GM21515 (cell line): ENCODE measurements around the gene TOR1AIP1.
"Not testable (repeated sequence)": the region's sequence is repeated elsewhere in the genome, so short reads cannot be mapped to it uniquely, and the experiment has no call there.

Source experiments
- ATAC-seq: cut with Tn5 transposase; IDR thresholded peaks from one replicate; pipeline ENCODE4 v1.9.1; 2021; ENCODE audit not compliant: unreplicated experiment

The TOR1AIP1 gene

DNA sequence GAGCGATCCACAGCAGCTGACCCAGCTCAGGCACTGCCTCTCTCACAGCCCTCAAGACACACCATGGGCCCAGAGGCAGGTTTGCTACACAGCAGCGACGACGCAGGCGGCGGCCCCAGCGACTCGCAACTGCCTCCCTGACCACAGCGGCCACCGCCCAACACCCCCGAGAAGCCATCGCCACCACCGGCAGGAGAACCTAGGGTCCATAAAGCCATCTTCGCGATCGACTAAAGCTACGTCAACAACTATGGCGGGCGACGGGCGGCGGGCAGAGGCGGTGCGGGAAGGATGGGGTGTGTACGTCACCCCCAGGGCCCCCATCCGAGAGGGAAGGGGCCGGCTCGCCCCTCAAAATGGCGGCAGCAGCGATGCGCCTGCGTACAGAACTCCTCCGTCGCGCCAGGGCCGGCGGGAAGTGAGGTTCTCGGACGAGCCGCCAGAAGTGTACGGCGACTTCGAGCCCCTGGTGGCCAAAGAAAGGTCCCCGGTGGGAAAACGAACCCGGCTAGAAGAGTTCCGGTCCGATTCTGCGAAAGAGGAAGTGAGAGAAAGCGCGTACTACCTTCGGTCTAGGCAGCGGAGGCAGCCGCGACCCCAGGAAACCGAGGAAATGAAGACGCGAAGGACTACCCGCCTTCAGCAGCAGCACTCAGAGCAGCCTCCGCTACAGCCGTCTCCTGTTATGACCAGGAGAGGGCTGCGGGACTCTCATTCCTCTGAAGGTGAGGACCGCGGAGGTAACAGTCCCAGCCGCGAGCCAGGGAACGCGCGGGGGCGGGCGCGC is at the start of gene TOR1AIP1:
Gene TOR1AIP1 (plus strand): TSS at position 33 of the 787 bp plus-strand sequence. CDS start 218 bp downstream, at position 251.
- ATAC-seq: peak; percentile 75

GRCh38 chr1:179836686-179837445 is 45.2 kb upstream of the TOR1AIP1 start:
- not testable (repeated sequence) for ATAC-seq

GRCh38 chr1:179840107-179840506 is 42.0 kb upstream of the TOR1AIP1 start:
- ATAC-seq: no peak

- ATAC-seq: no peak
Measured at GRCh38 chr1:179848233-179848632, 33.9 kb upstream of the TOR1AIP1 start.

DNA sequence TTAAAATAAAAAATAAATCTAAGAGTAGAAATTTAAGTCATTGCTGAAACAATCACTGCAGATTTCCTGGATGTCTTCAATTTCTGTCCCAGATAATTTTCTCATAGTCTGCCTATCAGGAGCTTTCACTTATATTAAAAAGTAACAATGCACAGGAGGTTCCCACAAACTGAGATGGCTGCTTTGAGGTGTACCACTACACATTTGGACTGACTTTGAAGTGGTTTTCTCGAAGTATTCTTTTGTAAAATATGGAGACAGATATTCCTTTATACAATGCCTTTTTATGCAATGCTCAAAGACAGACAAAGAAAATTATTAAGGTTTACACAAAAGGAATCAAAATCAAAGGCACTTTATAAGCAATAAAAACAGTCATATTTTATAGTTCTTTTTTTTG is 29.0 kb upstream of the TOR1AIP1 start:
- no peak for ATAC-seq

- ATAC-seq: not testable (repeated sequence)
Measured at GRCh38 chr1:179855831-179856230, 26.3 kb upstream of the TOR1AIP1 start.

DNA sequence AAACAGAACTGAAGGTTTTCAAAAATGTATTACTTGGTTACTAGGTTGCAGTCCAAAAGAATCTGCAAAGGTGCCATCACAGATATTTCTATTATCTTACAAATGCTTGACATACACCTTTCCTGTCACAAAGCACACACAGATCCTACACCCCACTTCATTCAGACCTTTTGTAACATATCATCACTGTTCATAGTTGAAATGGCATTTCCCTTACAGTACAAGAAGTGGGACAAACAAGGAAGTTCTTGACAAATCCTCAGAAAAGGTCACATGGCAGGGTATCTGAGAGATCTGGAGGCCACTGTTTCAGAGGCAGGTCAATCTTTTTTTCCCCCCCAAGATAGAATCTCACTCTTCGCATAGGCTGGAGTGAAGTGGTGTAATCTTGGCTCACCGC is 25.8 kb upstream of the TOR1AIP1 start:
- ATAC-seq: no peak

DNA sequence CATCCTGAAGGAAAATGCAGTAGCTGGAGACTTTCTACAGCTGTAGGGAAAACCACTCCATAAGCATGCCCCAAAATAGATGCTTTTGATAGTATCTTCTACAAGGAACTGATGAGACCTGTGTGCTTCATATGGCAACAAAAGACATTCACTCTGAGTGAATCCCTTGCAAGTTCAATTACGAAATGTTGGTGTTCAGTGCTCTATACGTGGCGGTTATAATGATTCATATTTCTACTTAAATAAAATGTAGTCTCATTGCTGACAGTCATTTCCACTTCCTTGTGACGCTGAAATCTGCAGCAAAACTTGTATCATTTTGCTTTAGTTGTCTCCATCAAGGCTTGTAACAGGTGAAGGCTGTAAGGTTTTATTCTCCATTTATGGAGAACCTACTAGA is 25.1 kb upstream of the TOR1AIP1 start:
- ATAC-seq: no peak

GRCh38 chr1:179860652-179861051 is 21.4 kb upstream of the TOR1AIP1 start:
- no peak for ATAC-seq

DNA sequence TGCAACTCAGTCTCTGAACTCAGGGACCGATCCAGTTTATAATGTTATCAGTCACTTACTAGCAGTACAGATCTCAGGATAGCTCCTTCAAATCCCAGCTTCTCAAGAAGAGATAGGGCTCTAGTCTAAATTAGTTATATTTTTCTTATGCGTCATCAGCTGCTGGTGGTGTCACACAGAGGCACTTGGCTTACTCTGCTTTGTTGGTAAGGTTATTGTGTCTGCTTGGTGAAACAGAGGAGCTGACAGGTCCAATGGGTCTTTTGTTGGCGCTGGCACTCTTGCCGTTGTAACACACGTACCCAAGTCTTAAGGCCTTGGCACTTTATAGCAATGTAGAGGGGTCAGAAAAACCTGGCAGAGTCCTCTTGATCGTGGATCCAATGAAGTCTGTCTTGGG is 16.7 kb upstream of the TOR1AIP1 start:
- ATAC-seq: no peak

- no peak for ATAC-seq
Measured at GRCh38 chr1:179866616-179867015, 15.5 kb upstream of the TOR1AIP1 start.

DNA sequence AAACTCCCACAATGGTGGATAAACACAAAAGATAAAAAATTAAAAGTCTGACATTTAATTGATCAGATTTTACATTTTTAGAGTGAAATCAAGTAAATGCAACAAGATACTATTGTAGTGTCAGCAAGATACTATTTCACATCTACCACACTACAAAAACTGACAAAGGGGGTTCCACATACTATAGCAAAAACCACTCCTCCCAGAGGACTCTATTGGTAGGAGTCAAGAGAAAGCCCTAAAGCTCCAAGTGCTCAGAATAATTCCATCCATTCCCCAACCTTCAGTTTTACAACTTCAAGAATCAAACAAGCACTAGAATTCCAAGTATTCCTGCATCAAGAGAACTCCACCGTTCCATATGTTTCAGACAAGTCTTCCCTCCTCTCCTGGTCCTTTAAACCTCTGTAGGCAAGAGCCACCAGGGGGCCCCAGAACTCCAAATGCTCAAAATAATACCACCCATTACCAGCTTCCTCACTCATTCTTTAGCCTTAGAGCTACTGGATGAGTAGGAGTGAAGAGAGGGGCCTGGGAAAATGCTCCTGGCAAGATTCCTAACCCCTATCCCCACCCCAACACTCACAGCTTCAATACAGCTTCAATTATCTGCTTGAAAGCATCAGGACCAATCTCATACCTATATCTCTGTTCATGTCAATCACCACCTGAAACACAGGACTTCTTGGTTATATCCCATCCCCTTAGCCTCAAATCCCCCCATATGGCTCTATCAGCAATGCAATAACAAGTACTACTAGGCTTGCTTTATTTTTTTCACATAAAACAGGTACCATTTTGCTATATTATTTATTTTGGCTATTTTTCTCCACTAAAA is 14.4 kb upstream of the TOR1AIP1 start:
- ATAC-seq: peak; percentile 55

- no peak for ATAC-seq
Measured at GRCh38 chr1:179870870-179871269, 11.2 kb upstream of the TOR1AIP1 start.

DNA sequence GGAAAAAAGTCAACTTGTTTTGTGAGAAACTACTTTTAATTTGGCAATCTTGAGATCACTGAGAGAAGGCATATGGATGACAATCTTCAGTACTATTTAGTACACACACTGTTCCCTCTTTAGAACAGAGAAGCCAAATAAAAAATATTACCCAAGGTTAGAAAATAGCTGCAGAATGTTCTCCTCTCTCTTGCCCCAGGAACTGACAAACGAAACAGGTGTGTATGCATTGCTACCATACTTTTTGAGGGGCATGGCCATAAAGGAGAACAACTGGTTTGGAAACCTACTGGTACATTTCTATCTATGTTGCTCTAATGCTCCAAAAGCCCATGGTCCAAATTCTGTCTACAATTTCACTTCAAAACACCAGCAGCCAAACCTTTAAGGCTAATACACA is 10.1 kb upstream of the TOR1AIP1 start:
- ATAC-seq: no peak

DNA sequence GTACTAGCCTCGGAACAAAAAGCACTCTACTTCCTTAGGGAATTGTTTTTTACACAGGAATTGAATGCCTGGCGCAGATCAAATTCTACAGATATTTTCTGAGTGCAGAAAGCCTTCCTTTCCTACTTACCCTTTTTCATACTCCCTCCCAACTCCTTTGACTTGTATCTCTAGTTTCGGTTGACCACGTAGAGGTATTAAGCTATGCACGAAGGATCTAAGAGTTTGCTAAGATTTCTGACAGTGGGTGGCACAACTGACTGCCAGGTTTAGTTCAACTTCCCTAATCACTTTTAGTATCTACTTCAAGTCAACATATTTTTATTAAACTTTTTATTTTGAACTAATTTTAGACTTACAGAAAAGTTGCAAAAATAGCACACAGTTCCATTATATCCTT is 9.5 kb upstream of the TOR1AIP1 start:
- ATAC-seq: no peak

- ATAC-seq: no peak
Measured at GRCh38 chr1:179873438-179873851, 8.6 kb upstream of the TOR1AIP1 start.

- ATAC-seq: no peak
Measured at GRCh38 chr1:179875596-179876299, 6.3 kb upstream of the TOR1AIP1 start.

DNA sequence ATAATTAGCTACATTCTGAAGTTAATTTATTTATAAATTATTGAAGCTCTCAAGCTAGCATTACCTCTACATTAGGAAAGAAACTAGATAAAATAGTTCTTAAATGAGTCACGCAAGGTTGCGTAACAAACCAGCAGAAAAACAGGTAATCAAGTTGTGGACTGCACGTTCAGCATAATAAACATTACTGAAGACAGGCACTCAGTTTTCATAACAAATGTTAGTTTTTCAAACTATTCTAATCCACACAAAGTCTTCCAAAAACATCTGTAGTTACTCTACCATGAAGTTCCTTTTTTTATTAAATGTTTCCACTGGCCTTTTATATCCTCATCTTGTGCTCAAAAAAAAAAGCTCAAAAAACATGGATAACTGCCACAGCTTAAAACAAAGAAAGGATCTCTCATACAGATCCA is 5.8 kb upstream of the TOR1AIP1 start:
- ATAC-seq: no peak

- peak; percentile 58 for ATAC-seq
Measured at GRCh38 chr1:179877586-179878265, 4.4 kb upstream of the TOR1AIP1 start, which contains the start of gene TOR1AIP2. TSS of gene TOR1AIP2 (minus strand) at chr1:179877803. CDS start at chr1:179852665, 25,138 bp downstream.

DNA sequence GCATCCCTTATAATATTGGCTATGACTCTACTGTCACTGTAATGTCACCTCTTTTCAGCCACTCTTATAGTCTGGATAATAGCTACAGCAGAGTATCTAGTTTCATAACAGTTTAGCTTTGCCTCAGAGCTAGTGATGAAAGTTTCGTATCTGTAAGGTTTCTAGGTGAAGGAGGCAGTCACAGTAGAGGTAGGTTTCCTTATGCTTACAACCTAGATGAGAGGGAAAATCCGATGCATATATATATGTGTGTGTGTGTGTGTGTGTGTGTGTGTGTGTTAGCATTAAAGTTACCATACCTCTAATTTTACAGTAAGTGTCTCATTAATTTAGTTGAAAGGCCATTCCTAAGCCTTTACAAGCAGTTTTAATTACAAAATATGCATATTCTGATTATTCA is 2.3 kb upstream of the TOR1AIP1 start:
- ATAC-seq: no peak
